HCT116 (cell line): ENCODE measurements around the gene UPB1. TPM values are rescaled to one million over a fixed set of nuclear protein-coding genes. Genes with fewer than 3 reads are reported as not detected.

ENCODE experiments used
- ATAC-seq: fragments of 200-7000 bp; cut with Tn5 transposase; 2 replicates; pipeline ENCODE4 v1.9.1; 2020; ENCODE audit warnings: mild to moderate bottlenecking, moderate library complexity
- BruUV-seq: library from RNA; stranded (reverse); fragments of 400-500 nt; replicated peaks from 2 replicates; lab custom pipeline; 2021; lab: Mats Ljungman, UMichigan
- CTCF ChIA-PET: fragments of 300-600 bp; sonication (Branson Sonifier 250); formaldehyde crosslinking; loops from one replicate; lab custom pipeline; 2021; ENCODE audit warnings: antibody characterized with exemption; lab: Charles Lee
- POLR2A ChIA-PET: fragments of 300-600, 350-600 bp; sonication (Branson Sonifier 250); formaldehyde crosslinking; loops from one replicate; lab custom pipeline; 2021; ENCODE audit warnings: antibody characterized with exemption; lab: Charles Lee
- RAD21 ChIA-PET, 2 experiments: fragments of 300-600 bp; sonication (Branson Sonifier 250); formaldehyde crosslinking; loops; one replicate each; lab custom pipeline; 2023; ENCODE audit warnings: low total read pairs in 2 of 2; ENCODE audit not compliant: uncharacterized antibody in 2 of 2, unreplicated experiment in 2 of 2, low non-redundant PET in 1 of 2; lab: Charles Lee
- DNase-seq: peaks from one replicate; pipeline ENCODE4 v3.0.0-alpha.2; 2010; ENCODE audit warnings: low read depth, low spot score
- H2AFZ ChIP-seq: fragments of 200-600 bp; shearing (Covaris generic), sonication (generic); 2 replicates; pipeline ENCODE4 v1.6.1; 2017; ENCODE audit warnings: low read depth, mixed run types, mixed read lengths, antibody characterized with exemption, low read length; ENCODE audit not compliant: poor library complexity, severe bottlenecking
- H3K27ac ChIP-seq: 2 replicates; pipeline ENCODE4 v1.5.1; 2012; ENCODE audit warnings: low read depth, low read length
- H3K27me3 ChIP-seq: fragments of 200-600 bp; sonication (generic); 2 replicates; pipeline ENCODE4 v1.6.1; 2016; ENCODE audit warnings: mixed run types, low read length, mixed read lengths; ENCODE audit not compliant: insufficient read depth
- H3K36me3 ChIP-seq, 2 experiments: fragments of 200-500 bp in 1 of 2; fragments of 200-600 bp in 1 of 2; sonication (Bioruptor generic) in 1 of 2; sonication (generic) in 1 of 2; 2 replicates each; pipeline versions ENCODE4 v1.5.1 to v1.6.1; 2014 to 2016; ENCODE audit warnings: low read length in 2 of 2, inconsistent platforms in 1 of 2, mixed read lengths in 1 of 2, mixed run types in 1 of 2; ENCODE audit not compliant: insufficient read depth in 2 of 2, control insufficient read depth in 1 of 2
- H3K4me1 ChIP-seq, 2 experiments: fragments of 200-600 bp in 1 of 2; sonication (generic) in 1 of 2; 2 replicates each; pipeline versions ENCODE4 v1.5.1 to v1.6.1; 2012 to 2017; ENCODE audit warnings: low read length in 2 of 2, inconsistent platforms in 1 of 2, mild to moderate bottlenecking in 1 of 2, mixed read lengths in 1 of 2, mixed run types in 1 of 2, moderate library complexity in 1 of 2; ENCODE audit not compliant: insufficient read depth in 2 of 2, control insufficient read depth in 1 of 2
- H3K4me2 ChIP-seq: fragments of 200-600 bp; sonication (generic); 2 replicates; pipeline ENCODE4 v1.6.1; 2017; ENCODE audit warnings: mixed run types, low read length, mixed read lengths
- H3K4me3 ChIP-seq, 2 experiments: fragments of 200-600 bp in 1 of 2; sonication (generic) in 1 of 2; replicated peaks in 1 of 2; 2 replicates each; pipeline ENCODE4 v1.5.1; 2011 to 2016; ENCODE audit warnings: low read length in 2 of 2, control low read depth in 1 of 2, low read depth in 1 of 2, mild to moderate bottlenecking in 1 of 2, mixed read lengths in 1 of 2, mixed run types in 1 of 2
- H3K79me2 ChIP-seq: fragments of 200-600 bp; sonication (generic); 2 replicates; pipeline ENCODE4 v1.6.1; 2017; ENCODE audit warnings: mild to moderate bottlenecking, mixed run types, low read length, moderate library complexity, mixed read lengths; ENCODE audit not compliant: insufficient read depth
- H3K9ac ChIP-seq: fragments of 200-600 bp; sonication (generic); 2 replicates; pipeline ENCODE4 v1.6.1; 2016; ENCODE audit warnings: low read length, mixed read lengths
- H3K9me2 ChIP-seq: fragments of 200-600 bp; sonication (generic), shearing (Covaris generic); 2 replicates; pipeline ENCODE4 v1.6.1; 2017; ENCODE audit warnings: mixed run types, mild to moderate bottlenecking, moderate library complexity; ENCODE audit not compliant: insufficient read depth
- H3K9me3 ChIP-seq, 2 experiments: fragments of 200-500 bp in 1 of 2; fragments of 200-600 bp in 1 of 2; sonication (Bioruptor generic) in 1 of 2; sonication (generic) in 1 of 2; 2 replicates each; pipeline ENCODE4 v1.6.1; 2014 to 2017; ENCODE audit warnings: low read length in 2 of 2, mixed read lengths in 2 of 2, inconsistent platforms in 1 of 2, low read depth in 1 of 2, mild to moderate bottlenecking in 1 of 2, mixed run types in 1 of 2, moderate library complexity in 1 of 2; ENCODE audit not compliant: control insufficient read depth in 1 of 2, insufficient read depth in 1 of 2
- H4K20me1 ChIP-seq: fragments of 200-600 bp; sonication (generic), shearing (Covaris generic); 2 replicates; pipeline ENCODE4 v1.6.1; 2017; ENCODE audit warnings: mixed run types, mild to moderate bottlenecking, moderate library complexity; ENCODE audit not compliant: insufficient read depth
- CBX3 ChIP-seq: IDR thresholded peaks from 2 replicates; pipeline ENCODE4 v1.6.1; 2012; ENCODE audit warnings: low read depth
- EGR1 ChIP-seq: IDR thresholded peaks from 2 replicates; pipeline ENCODE4 v1.6.1; 2012; ENCODE audit warnings: low read depth
- ELF1 ChIP-seq: IDR thresholded peaks from 2 replicates; pipeline ENCODE4 v1.6.1; 2012; ENCODE audit warnings: low read depth, borderline replicate concordance
- JUND ChIP-seq: IDR thresholded peaks from 2 replicates; pipeline ENCODE4 v1.6.1; 2012
- POLR2AphosphoS5 ChIP-seq: IDR thresholded peaks from 2 replicates; pipeline ENCODE4 v1.6.1; 2011; ENCODE audit warnings: mild to moderate bottlenecking, low read depth, low read length, moderate library complexity
- SP1 ChIP-seq: IDR thresholded peaks from 2 replicates; pipeline ENCODE4 v1.6.1; 2012; ENCODE audit warnings: low read depth
- SRF ChIP-seq: IDR thresholded peaks from 2 replicates; pipeline ENCODE4 v1.6.1; 2012; ENCODE audit warnings: low read depth
- TCF7L2 ChIP-seq: IDR thresholded peaks from 2 replicates; pipeline ENCODE4 v1.7.0; 2011; ENCODE audit warnings: borderline replicate concordance, inconsistent platforms; ENCODE audit not compliant: insufficient read depth, insufficient read length; ENCODE audit errors: extremely low read depth
- YY1 ChIP-seq: IDR thresholded peaks from 2 replicates; pipeline ENCODE4 v1.6.1; 2011; ENCODE audit warnings: low read length, low read depth, moderate library complexity, mild to moderate bottlenecking; ENCODE audit not compliant: insufficient replicate concordance; ENCODE audit errors: extremely low read depth
- intact Hi-C: fragments of 100-400 bp; cut with micrococcal nuclease; formaldehyde crosslinking; loops from 2 replicates; pipeline ENCODE4 v1.10.0; 2022
- total RNA-seq: library from RNA; stranded (reverse); gene quantifications from one replicate; pipeline ENCODE4 v1.2.1, GENCODE V29; 2021; ENCODE audit not compliant: unreplicated experiment
- TF ChIP-seq, protein P1 (sequence below): IDR thresholded peaks from 2 replicates; pipeline ENCODE4 v1.6.1; 2012
- TF ChIP-seq, protein P2 (sequence below), 3 experiments: fragments of 200-600 bp in 1 of 3; sonication (generic) in 1 of 3; IDR thresholded peaks in 2 of 3; conservative IDR thresholded peaks in 1 of 3; 2 replicates each; pipeline ENCODE4 v1.5.1; 2012 to 2017; ENCODE audit warnings: low read depth in 2 of 3, low read length in 2 of 3, antibody characterized with exemption in 1 of 3, borderline replicate concordance in 1 of 3, control low read depth in 1 of 3, mild to moderate bottlenecking in 1 of 3, mixed read lengths in 1 of 3, mixed run types in 1 of 3, moderate library complexity in 1 of 3; ENCODE audit not compliant: insufficient read depth in 1 of 3
- TF ChIP-seq, protein P3 (sequence below): IDR thresholded peaks from 2 replicates; pipeline ENCODE4 v1.6.1; 2012; ENCODE audit warnings: low read depth
- TF ChIP-seq, protein P4 (sequence below): IDR thresholded peaks from 2 replicates; pipeline ENCODE4 v1.6.1; 2012

UPB1 gene
- total RNA-seq, 1 experiment from 2014 or later, result 0.27 TPM

DNA sequence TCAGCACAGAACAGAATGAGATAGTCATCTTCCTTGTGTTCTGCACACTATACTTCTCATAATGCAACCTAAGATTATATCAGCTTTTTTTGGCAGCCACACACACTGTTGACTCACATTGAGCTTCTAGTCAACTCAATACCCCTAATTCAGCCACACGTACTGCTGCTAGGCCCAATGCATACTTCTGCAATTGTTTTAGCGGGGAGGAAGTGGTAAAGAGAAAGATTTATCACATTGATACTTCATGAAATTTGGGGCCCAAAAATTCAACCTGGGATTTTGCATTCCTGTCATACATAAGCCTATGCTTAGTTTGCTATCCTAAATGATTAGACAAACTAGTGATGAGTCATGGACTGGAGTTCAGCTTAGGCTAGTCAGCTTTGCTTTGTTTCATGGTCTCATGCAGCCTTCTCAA lies 8.6 kb upstream of the UPB1 start (continued):
- TF ChIP-seq, protein P1, sequence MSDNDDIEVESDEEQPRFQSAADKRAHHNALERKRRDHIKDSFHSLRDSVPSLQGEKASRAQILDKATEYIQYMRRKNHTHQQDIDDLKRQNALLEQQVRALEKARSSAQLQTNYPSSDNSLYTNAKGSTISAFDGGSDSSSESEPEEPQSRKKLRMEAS, result no peak
- TF ChIP-seq, protein P2, sequence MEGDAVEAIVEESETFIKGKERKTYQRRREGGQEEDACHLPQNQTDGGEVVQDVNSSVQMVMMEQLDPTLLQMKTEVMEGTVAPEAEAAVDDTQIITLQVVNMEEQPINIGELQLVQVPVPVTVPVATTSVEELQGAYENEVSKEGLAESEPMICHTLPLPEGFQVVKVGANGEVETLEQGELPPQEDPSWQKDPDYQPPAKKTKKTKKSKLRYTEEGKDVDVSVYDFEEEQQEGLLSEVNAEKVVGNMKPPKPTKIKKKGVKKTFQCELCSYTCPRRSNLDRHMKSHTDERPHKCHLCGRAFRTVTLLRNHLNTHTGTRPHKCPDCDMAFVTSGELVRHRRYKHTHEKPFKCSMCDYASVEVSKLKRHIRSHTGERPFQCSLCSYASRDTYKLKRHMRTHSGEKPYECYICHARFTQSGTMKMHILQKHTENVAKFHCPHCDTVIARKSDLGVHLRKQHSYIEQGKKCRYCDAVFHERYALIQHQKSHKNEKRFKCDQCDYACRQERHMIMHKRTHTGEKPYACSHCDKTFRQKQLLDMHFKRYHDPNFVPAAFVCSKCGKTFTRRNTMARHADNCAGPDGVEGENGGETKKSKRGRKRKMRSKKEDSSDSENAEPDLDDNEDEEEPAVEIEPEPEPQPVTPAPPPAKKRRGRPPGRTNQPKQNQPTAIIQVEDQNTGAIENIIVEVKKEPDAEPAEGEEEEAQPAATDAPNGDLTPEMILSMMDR (IDR thresholded peaks at IDR 0.05 in 2 of 3, conservative IDR thresholded peaks at IDR 0.05 in 1 of 3; ENCODE audit: borderline replicate concordance in 1 of 3, insufficient read depth in 1 of 3, low read depth in 2 of 3, low read length in 2 of 3), result no peak
- TF ChIP-seq YY1, result no peak
- TF ChIP-seq, all 23 proteins: peak for 0

DNA sequence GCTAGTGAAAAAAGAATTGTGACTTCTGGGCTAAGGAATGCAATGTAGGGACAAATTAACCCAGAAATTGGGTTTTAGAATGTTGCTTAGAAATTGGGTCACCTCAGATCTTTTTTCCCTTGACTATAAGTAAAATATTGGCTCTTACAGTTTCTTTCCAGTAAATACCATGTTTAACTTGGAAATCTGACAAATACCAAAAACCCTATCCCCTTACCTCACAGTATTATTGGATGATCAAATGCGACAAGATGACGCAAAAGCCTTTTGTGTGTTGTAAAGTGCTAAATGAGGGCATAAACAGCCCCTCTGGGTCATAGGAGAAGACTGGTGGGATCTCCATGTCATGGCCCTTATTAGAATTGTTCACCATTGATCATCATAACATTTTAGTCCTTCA lies 6.1 kb upstream of the UPB1 start:
- H3K4me2 ChIP-seq, result no peak overlapping the region
- no peak overlapping the region for H3K9ac ChIP-seq
- RAD21 ChIA-PET, result no interaction called here
- DNase-seq, result no peak
- BruUV-seq, result no TSS peak
- no peaks in the 10 kb centered on the region for H3K27me3 ChIP-seq
- H3K9me2 ChIP-seq, result no peaks in the 10 kb centered on the region
- no peaks in the 10 kb centered on the region for H3K36me3 ChIP-seq
- no peak overlapping the region for H2AFZ ChIP-seq
- H3K27ac ChIP-seq, result no peak overlapping the region
- no peaks in the 10 kb centered on the region for H3K79me2 ChIP-seq
- intact Hi-C loops, result no loop called here
- POLR2A ChIA-PET, result no interaction called here
- CTCF ChIA-PET, result interaction anchor here (0.6 kb wide), 1 partner anchor 14 kb away, joined by 3 read pairs; no protein-coding TSS in a partner anchor
- no peak overlapping the region for H3K4me3 ChIP-seq
- no peaks in the 10 kb centered on the region for H4K20me1 ChIP-seq
- H3K9me3 ChIP-seq, result no peaks in the 10 kb centered on the region
- ATAC-seq, result no peak
- H3K4me1 ChIP-seq, result peaks cover 3 to 6% of the 10 kb centered on the region in 2 experiments; a peak in 1 of 4 replicates
- TF ChIP-seq, protein P3, sequence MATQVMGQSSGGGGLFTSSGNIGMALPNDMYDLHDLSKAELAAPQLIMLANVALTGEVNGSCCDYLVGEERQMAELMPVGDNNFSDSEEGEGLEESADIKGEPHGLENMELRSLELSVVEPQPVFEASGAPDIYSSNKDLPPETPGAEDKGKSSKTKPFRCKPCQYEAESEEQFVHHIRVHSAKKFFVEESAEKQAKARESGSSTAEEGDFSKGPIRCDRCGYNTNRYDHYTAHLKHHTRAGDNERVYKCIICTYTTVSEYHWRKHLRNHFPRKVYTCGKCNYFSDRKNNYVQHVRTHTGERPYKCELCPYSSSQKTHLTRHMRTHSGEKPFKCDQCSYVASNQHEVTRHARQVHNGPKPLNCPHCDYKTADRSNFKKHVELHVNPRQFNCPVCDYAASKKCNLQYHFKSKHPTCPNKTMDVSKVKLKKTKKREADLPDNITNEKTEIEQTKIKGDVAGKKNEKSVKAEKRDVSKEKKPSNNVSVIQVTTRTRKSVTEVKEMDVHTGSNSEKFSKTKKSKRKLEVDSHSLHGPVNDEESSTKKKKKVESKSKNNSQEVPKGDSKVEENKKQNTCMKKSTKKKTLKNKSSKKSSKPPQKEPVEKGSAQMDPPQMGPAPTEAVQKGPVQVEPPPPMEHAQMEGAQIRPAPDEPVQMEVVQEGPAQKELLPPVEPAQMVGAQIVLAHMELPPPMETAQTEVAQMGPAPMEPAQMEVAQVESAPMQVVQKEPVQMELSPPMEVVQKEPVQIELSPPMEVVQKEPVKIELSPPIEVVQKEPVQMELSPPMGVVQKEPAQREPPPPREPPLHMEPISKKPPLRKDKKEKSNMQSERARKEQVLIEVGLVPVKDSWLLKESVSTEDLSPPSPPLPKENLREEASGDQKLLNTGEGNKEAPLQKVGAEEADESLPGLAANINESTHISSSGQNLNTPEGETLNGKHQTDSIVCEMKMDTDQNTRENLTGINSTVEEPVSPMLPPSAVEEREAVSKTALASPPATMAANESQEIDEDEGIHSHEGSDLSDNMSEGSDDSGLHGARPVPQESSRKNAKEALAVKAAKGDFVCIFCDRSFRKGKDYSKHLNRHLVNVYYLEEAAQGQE, result no peak
- TF ChIP-seq POLR2AphosphoS5, result no peak
- TF ChIP-seq, protein P2 (IDR thresholded peaks at IDR 0.05 in 2 of 3, conservative IDR thresholded peaks at IDR 0.05 in 1 of 3; ENCODE audit: borderline replicate concordance in 1 of 3, insufficient read depth in 1 of 3, low read depth in 2 of 3, low read length in 2 of 3), result no peak
- no peak for TF ChIP-seq SRF
- TF ChIP-seq JUND, result no peak
- no peak for TF ChIP-seq ELF1
- no peak for TF ChIP-seq EGR1
- TF ChIP-seq, protein P1, result no peak
- no peak for TF ChIP-seq SP1
- TF ChIP-seq, protein P4, sequence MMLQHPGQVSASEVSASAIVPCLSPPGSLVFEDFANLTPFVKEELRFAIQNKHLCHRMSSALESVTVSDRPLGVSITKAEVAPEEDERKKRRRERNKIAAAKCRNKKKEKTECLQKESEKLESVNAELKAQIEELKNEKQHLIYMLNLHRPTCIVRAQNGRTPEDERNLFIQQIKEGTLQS, result no peak
- TF ChIP-seq TCF7L2, result no peak
- no peak for TF ChIP-seq CBX3
